OCI-LY7 (cell line): ENCODE data around the gene INSC. TPM values are rescaled to one million over a fixed set of nuclear protein-coding genes. Genes with fewer than 3 reads are reported as not detected.

Source experiments
- BruUV-seq: library from RNA; stranded (reverse); fragments of 400-500 nt; replicated peaks from 2 replicates; lab custom pipeline; 2021; lab: Mats Ljungman, UMichigan
- CTCF ChIA-PET: fragments of 300-600 bp; sonication (Branson Sonifier 250); formaldehyde crosslinking; loops from one replicate; lab custom pipeline; 2022; ENCODE audit warnings: antibody characterized with exemption; ENCODE audit not compliant: unreplicated experiment; lab: Charles Lee
- POLR2A ChIA-PET: fragments of 300-600 bp; sonication (Branson Sonifier 250); formaldehyde crosslinking; loops from one replicate; lab custom pipeline; 2022; ENCODE audit warnings: antibody characterized with exemption; lab: Charles Lee
- DNase-seq: peaks from one replicate; pipeline ENCODE4 v3.0.0-alpha.2; 2015; ENCODE audit warnings: low spot score
- H2AFZ ChIP-seq: fragments of 200-600 bp; sonication (generic), shearing (Covaris generic); 2 replicates; pipeline ENCODE4 v1.6.1; 2014; ENCODE audit warnings: mild to moderate bottlenecking, antibody characterized with exemption, low read length, moderate library complexity
- H3K27ac ChIP-seq: fragments of 200-600 bp; sonication (generic); 2 replicates; pipeline ENCODE4 v1.5.1; 2014; ENCODE audit warnings: mixed run types, low read depth, mild to moderate bottlenecking, moderate library complexity, low read length, inconsistent platforms; ENCODE audit not compliant: poor library complexity, severe bottlenecking
- H3K36me3 ChIP-seq: fragments of 200-600 bp; sonication (generic); 2 replicates; pipeline ENCODE4 v1.6.1; 2014; ENCODE audit warnings: mild to moderate bottlenecking, antibody characterized with exemption, low read length, moderate library complexity, mixed read lengths; ENCODE audit not compliant: insufficient read depth
- H3K4me1 ChIP-seq: fragments of 200-600 bp; sonication (generic); 2 replicates; pipeline ENCODE4 v1.5.1; 2014; ENCODE audit warnings: mild to moderate bottlenecking, low read length; ENCODE audit not compliant: insufficient read depth, poor library complexity, severe bottlenecking
- H3K4me2 ChIP-seq: fragments of 200-600 bp; sonication (generic); 2 replicates; pipeline ENCODE4 v1.6.1; 2014; ENCODE audit warnings: mild to moderate bottlenecking, low read length
- H3K4me3 ChIP-seq: fragments of 200-600 bp; sonication (generic); 2 replicates; pipeline ENCODE4 v1.5.1; 2014; ENCODE audit warnings: mild to moderate bottlenecking, low read depth, low read length; ENCODE audit not compliant: poor library complexity, severe bottlenecking
- H3K79me2 ChIP-seq: fragments of 200-600 bp; sonication (generic); 2 replicates; pipeline ENCODE4 v1.6.1; 2016; ENCODE audit warnings: low read depth, mild to moderate bottlenecking, low read length, moderate library complexity, mixed read lengths; ENCODE audit not compliant: insufficient read depth
- H3K9me2 ChIP-seq: fragments of 200-600 bp; sonication (generic); 2 replicates; pipeline ENCODE4 v1.6.1; 2016; ENCODE audit warnings: mild to moderate bottlenecking, low read length, mixed read lengths; ENCODE audit not compliant: insufficient read depth
- H3K9me3 ChIP-seq: fragments of 200-600 bp; sonication (generic); 2 replicates; pipeline ENCODE4 v1.6.1; 2014; ENCODE audit warnings: mild to moderate bottlenecking, mixed run types, low read length, mixed read lengths
- H4K20me1 ChIP-seq: fragments of 200-600 bp; sonication (generic); 2 replicates; pipeline ENCODE4 v1.6.1; 2014; ENCODE audit warnings: mild to moderate bottlenecking, antibody characterized with exemption, low read length, moderate library complexity, mixed read lengths; ENCODE audit not compliant: insufficient read depth
- CTCF ChIP-seq: fragments of 200-600 bp; sonication (generic); conservative IDR thresholded peaks from 2 replicates; pipeline ENCODE4 v1.5.1; 2014; ENCODE audit warnings: mild to moderate bottlenecking, antibody characterized with exemption, low read length, moderate library complexity, mixed read lengths
- EZH2phosphoT487 ChIP-seq: fragments of 200-600 bp; sonication (generic); IDR thresholded peaks from 2 replicates; pipeline ENCODE4 v1.6.1; 2018; ENCODE audit warnings: low read depth, borderline replicate concordance, mild to moderate bottlenecking, mixed run types, antibody characterized with exemption, low read length, moderate library complexity, mixed read lengths
- intact Hi-C: fragments of 100-400 bp; cut with micrococcal nuclease; formaldehyde crosslinking; loops from one replicate; pipeline ENCODE4 v1.10.0; 2022; ENCODE audit not compliant: unreplicated experiment
- total RNA-seq, 2 experiments: library from RNA; depleted of rRNA in 1 of 2; stranded (reverse); fragments of >200 nt in 1 of 2; shearing (Covaris generic) in 1 of 2; gene quantifications; 2 replicates each; pipeline ENCODE4 v1.2.3, GENCODE V29; 2014 to 2022

Gene INSC
- total RNA-seq, 2 experiments from 2014 or later: not detected

- Histone ChIP-seq H3K4me3 (no peak overlapping the region), H3K9me2 (no peaks in the 10 kb centered on the region), H4K20me1 (no peaks in the 10 kb centered on the region), H3K27ac (no peak overlapping the region), H3K36me3 (no peaks in the 10 kb centered on the region), H2AFZ (no peak overlapping the region), H3K4me1 (no peaks in the 10 kb centered on the region), H3K9me3 (no peaks in the 10 kb centered on the region), H3K4me2 (no peak overlapping the region), H3K79me2 (no peaks in the 10 kb centered on the region)
- intact Hi-C loops: no loop called here
- POLR2A ChIA-PET: no interaction called here
- TF ChIP-seq CTCF (no peak), EZH2phosphoT487 (no peak)
- no peak for DNase-seq
- BruUV-seq: no TSS peak
- CTCF ChIA-PET: no interaction called here
These were observed 113.7 kb downstream of the INSC start for GRCh38 chr11:15228331-15228849.

GRCh38 chr11:15229069-15229468, 114.3 kb downstream of the INSC start:
- no peak for TF ChIP-seq CTCF
- no peak for TF ChIP-seq EZH2phosphoT487
- no peaks in the 10 kb centered on the region for H3K4me1 ChIP-seq
- no peaks in the 10 kb centered on the region for H4K20me1 ChIP-seq
- no peaks in the 10 kb centered on the region for H3K9me3 ChIP-seq
- H3K36me3 ChIP-seq: no peaks in the 10 kb centered on the region
- ChIA-PET POLR2A (no interaction called here), CTCF (no interaction called here)
- no peaks in the 10 kb centered on the region for H3K79me2 ChIP-seq
- no peak overlapping the region for H3K4me2 ChIP-seq
- no peak overlapping the region for H3K27ac ChIP-seq
- no peak for DNase-seq
- H2AFZ ChIP-seq: no peak overlapping the region
- no peaks in the 10 kb centered on the region for H3K9me2 ChIP-seq
- intact Hi-C loops: no loop called here
- BruUV-seq: no TSS peak
- H3K4me3 ChIP-seq: no peak overlapping the region

GRCh38 chr11:15232496-15232895, 117.8 kb downstream of the INSC start:
- Histone ChIP-seq H3K9me3 (no peaks in the 10 kb centered on the region), H3K4me3 (no peak overlapping the region), H3K79me2 (no peaks in the 10 kb centered on the region), H3K4me1 (no peaks in the 10 kb centered on the region), H2AFZ (no peak overlapping the region), H3K4me2 (no peak overlapping the region), H3K27ac (no peak overlapping the region), H3K9me2 (no peaks in the 10 kb centered on the region), H3K36me3 (no peaks in the 10 kb centered on the region), H4K20me1 (no peaks in the 10 kb centered on the region)
- no peak for DNase-seq
- ChIA-PET CTCF (no interaction called here), POLR2A (no interaction called here)
- no TSS peak for BruUV-seq
- intact Hi-C loops: no loop called here
- TF ChIP-seq EZH2phosphoT487: no peak
- TF ChIP-seq CTCF: no peak
